Measurements from ENCODE around the gene MFSD11. TPM values are rescaled to one million over a fixed set of nuclear protein-coding genes. Genes with fewer than 3 reads are reported as not detected.
"Not testable (repeated sequence)": the region's sequence is repeated elsewhere in the genome, so short reads cannot be mapped to it uniquely, and the experiment has no call there.

Gene MFSD11
- total RNA-seq, 1 donor from 2014 or later: 23.6 TPM

- intact Hi-C loops (cut with micrococcal nuclease): loop anchor here (1.0 to 5.0 kb wide), 2 partner anchors 38 to 54 kb away; partner anchors contain the start of genes MFSD11 and SRSF2
These were observed 53.4 kb downstream of the MFSD11 start for GRCh38 chr17:76791053-76791980.

- intact Hi-C loops (cut with micrococcal nuclease): loop anchor here (5.0 kb wide), 1 partner anchor 55 kb away; the partner anchor contains the start of genes MFSD11 and SRSF2
These were observed 54.4 kb downstream of the MFSD11 start for GRCh38 chr17:76792348-76792747.

GRCh38 chr17:76793775-76794174 is 55.9 kb downstream of the MFSD11 start:
- intact Hi-C loops (cut with micrococcal nuclease): loop anchor here (5.0 kb wide), 1 partner anchor 56 kb away; the partner anchor contains the start of genes MFSD11 and SRSF2

GRCh38 chr17:76796081-76796480 is 58.2 kb downstream of the MFSD11 start:
- intact Hi-C loops (cut with micrococcal nuclease): no loop called here

- intact Hi-C loops (cut with micrococcal nuclease): no loop called here
These were observed 59.4 kb downstream of the MFSD11 start for GRCh38 chr17:76797241-76797840.

GRCh38 chr17:76801706-76802105 is 63.8 kb downstream of the MFSD11 start:
- intact Hi-C loops (cut with micrococcal nuclease): no loop called here

- intact Hi-C loops (cut with micrococcal nuclease): no loop called here
These were observed 67.4 kb downstream of the MFSD11 start for GRCh38 chr17:76805319-76805718.

GRCh38 chr17:76806151-76806550 is 68.2 kb downstream of the MFSD11 start:
- intact Hi-C loops (cut with micrococcal nuclease): not testable (repeated sequence)

- intact Hi-C loops (cut with micrococcal nuclease): not testable (repeated sequence)
These were observed 68.8 kb downstream of the MFSD11 start for GRCh38 chr17:76806767-76807166.

GRCh38 chr17:76808326-76808725 is 70.4 kb downstream of the MFSD11 start:
- intact Hi-C loops (cut with micrococcal nuclease): no loop called here

- intact Hi-C loops (cut with micrococcal nuclease): no loop called here
These were observed 73.0 kb downstream of the MFSD11 start for GRCh38 chr17:76810956-76811355.

- intact Hi-C loops (cut with micrococcal nuclease): no loop called here
These were observed 73.9 kb downstream of the MFSD11 start for GRCh38 chr17:76811834-76812233.

- intact Hi-C loops (cut with micrococcal nuclease): no loop called here
These were observed 74.3 kb downstream of the MFSD11 start for GRCh38 chr17:76812263-76812662.

GRCh38 chr17:76812968-76813367 is 75.0 kb downstream of the MFSD11 start:
- intact Hi-C loops (cut with micrococcal nuclease): no loop called here

- intact Hi-C loops (cut with micrococcal nuclease): loop anchor here (1.0 kb wide), 1 partner anchor 251 kb away; no protein-coding TSS in a partner anchor
These were observed 78.1 kb downstream of the MFSD11 start for GRCh38 chr17:76815907-76816589.

GRCh38 chr17:76816590-76817135 is 78.7 kb downstream of the MFSD11 start:
- intact Hi-C loops (cut with micrococcal nuclease): loop anchor here (1.0 kb wide), 1 partner anchor 251 kb away; no protein-coding TSS in a partner anchor

- intact Hi-C loops (cut with micrococcal nuclease): no loop called here
These were observed 82.1 kb downstream of the MFSD11 start for GRCh38 chr17:76820039-76820438.

- intact Hi-C loops (cut with micrococcal nuclease): no loop called here
These were observed 82.6 kb downstream of the MFSD11 start for GRCh38 chr17:76820561-76820960.

GRCh38 chr17:76822184-76822778 is 84.4 kb downstream of the MFSD11 start:
- intact Hi-C loops (cut with micrococcal nuclease): no loop called here

- intact Hi-C loops (cut with micrococcal nuclease): no loop called here
These were observed 86.2 kb downstream of the MFSD11 start for GRCh38 chr17:76824093-76824492.

All from T-helper 2 cell treated with Interferon-gamma antibody and Interleukin-4, amounts not matched to agents 100 ng/mL and 5 ng/mL, for 36 hours (primary cell).